ENCODE results near the gene MYO1E.

DNA sequence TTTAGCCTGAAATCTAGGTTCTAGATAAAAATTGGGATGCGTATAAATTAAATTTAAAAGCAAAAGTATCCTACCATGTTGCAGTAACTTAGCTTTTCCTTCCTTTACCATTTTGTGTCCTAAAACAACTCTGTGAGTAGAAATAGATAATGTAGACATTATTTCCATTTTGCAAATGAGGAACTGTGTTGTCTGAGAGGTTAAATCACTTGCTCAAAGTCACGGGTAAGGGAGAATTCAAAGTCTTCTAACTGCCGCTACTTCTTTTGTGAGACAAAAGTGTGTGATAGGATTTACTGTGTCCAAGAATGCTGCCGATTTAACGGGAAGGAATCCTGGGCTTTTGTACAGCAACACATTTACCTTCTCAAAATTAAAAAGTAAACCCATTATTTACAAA is 40.7 kb downstream of the MYO1E start:
- TF ChIP-seq CTCF (conservative IDR thresholded peaks at IDR 0.05; ENCODE audit: low read depth, low read length) (no peak), EZH2 (IDR thresholded peaks at IDR 0.05; ENCODE audit: low read length, unreplicated experiment) (no peak), EZH2phosphoT487 (IDR thresholded peaks at IDR 0.05; ENCODE audit: borderline replicate concordance, low read length) (no peak)
